Measurements from ENCODE around the gene PRR13.

DNA sequence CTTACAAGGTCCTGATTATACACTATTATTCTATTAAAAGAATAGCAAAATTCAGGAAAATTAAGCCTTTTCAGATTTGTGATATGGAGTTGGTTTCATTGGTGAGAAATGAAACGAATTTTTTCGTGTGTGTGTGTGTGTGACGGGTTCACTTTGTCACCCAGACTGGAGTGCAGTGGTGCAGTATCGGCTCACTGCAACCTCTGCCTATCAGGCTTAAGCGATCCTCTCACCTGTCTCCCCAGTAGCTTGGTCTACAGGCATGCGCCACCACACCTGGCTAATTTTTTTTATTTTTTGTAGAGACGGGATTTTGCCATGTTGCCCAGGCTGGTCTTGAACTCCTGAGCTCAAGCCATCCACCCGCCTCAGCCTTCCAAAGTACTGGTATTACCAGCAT is 20.1 kb downstream of the PRR13 start:
- TF ChIP-seq POLR2A (IDR thresholded peaks at IDR 0.05) (no peak), POLR2AphosphoS5 (IDR thresholded peaks at IDR 0.05) (no peak)
- TF ChIP-seq, protein P1, sequence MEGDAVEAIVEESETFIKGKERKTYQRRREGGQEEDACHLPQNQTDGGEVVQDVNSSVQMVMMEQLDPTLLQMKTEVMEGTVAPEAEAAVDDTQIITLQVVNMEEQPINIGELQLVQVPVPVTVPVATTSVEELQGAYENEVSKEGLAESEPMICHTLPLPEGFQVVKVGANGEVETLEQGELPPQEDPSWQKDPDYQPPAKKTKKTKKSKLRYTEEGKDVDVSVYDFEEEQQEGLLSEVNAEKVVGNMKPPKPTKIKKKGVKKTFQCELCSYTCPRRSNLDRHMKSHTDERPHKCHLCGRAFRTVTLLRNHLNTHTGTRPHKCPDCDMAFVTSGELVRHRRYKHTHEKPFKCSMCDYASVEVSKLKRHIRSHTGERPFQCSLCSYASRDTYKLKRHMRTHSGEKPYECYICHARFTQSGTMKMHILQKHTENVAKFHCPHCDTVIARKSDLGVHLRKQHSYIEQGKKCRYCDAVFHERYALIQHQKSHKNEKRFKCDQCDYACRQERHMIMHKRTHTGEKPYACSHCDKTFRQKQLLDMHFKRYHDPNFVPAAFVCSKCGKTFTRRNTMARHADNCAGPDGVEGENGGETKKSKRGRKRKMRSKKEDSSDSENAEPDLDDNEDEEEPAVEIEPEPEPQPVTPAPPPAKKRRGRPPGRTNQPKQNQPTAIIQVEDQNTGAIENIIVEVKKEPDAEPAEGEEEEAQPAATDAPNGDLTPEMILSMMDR (IDR thresholded peaks at IDR 0.05) = no peak
